PC-3 (cell line): ENCODE measurements around the gene SPHK2. TPM values are rescaled to one million over a fixed set of nuclear protein-coding genes. Genes with fewer than 3 reads are reported as not detected.

ENCODE experiments used
- ATAC-seq: fragments of 200-7000 bp; cut with Tn5 transposase; 2 replicates; pipeline ENCODE4 v1.9.1; 2020; ENCODE audit warnings: mild to moderate bottlenecking, moderate library complexity
- BruUV-seq: library from RNA; stranded (reverse); fragments of 400-500 nt; replicated peaks from 2 replicates; lab custom pipeline; 2021; lab: Mats Ljungman, UMichigan
- CTCF ChIA-PET: fragments of 300-600 bp; sonication (Branson Sonifier 250); formaldehyde crosslinking; loops from one replicate; lab custom pipeline; 2022; ENCODE audit warnings: antibody characterized with exemption; lab: Charles Lee
- POLR2A ChIA-PET: fragments of 300-600 bp; sonication (Branson Sonifier 250); formaldehyde crosslinking; loops from one replicate; lab custom pipeline; 2022; ENCODE audit warnings: antibody characterized with exemption; ENCODE audit not compliant: unreplicated experiment; lab: Charles Lee
- DNase-seq: peaks from one replicate; pipeline ENCODE4 v3.0.0-alpha.2; 2015
- H2AFZ ChIP-seq: fragments of 300-600 bp; sonication (generic); 2 replicates; pipeline ENCODE4 v1.6.0; 2016; ENCODE audit warnings: antibody characterized with exemption, low read length
- H3F3A ChIP-seq: fragments of 300-600 bp; sonication (generic); one replicate; pipeline ENCODE4 v1.6.0; 2017; ENCODE audit warnings: antibody characterized with exemption, low read length, control low read depth, mild to moderate bottlenecking; ENCODE audit not compliant: unreplicated experiment
- H3K27ac ChIP-seq: fragments of 300-600 bp; sonication (generic); 2 replicates; pipeline ENCODE4 v1.5.1; 2016; ENCODE audit warnings: mild to moderate bottlenecking, low read length
- H3K27me3 ChIP-seq: fragments of 300-600 bp; sonication (generic); 2 replicates; pipeline ENCODE4 v1.6.1; 2016; ENCODE audit warnings: low read length, mixed read lengths
- H3K36me3 ChIP-seq: fragments of 300-600 bp; sonication (generic); 2 replicates; pipeline ENCODE4 v1.6.1; 2016; ENCODE audit warnings: low read depth, mixed run types, low read length, mixed read lengths
- H3K4me1 ChIP-seq: fragments of 300-600 bp; sonication (generic); 2 replicates; pipeline ENCODE4 v1.5.1; 2016; ENCODE audit warnings: low read length; ENCODE audit not compliant: insufficient read depth
- H3K4me2 ChIP-seq: fragments of 300-600 bp; sonication (generic); 2 replicates; pipeline ENCODE4 v1.6.0; 2016; ENCODE audit warnings: low read length
- H3K4me3 ChIP-seq: fragments of 300-600 bp; sonication (generic); 2 replicates; pipeline ENCODE4 v1.5.1; 2016; ENCODE audit warnings: mild to moderate bottlenecking, low read length, mixed read lengths
- H3K79me2 ChIP-seq: fragments of 300-600 bp; sonication (generic); 2 replicates; pipeline ENCODE4 v1.6.1; 2017; ENCODE audit warnings: low read length, mixed read lengths
- H3K9ac ChIP-seq: fragments of 300-600 bp; sonication (generic); 2 replicates; pipeline ENCODE4 v1.6.0; 2016; ENCODE audit warnings: mild to moderate bottlenecking, low read length
- H3K9me2 ChIP-seq: fragments of 300-600 bp; sonication (generic); replicated peaks from 2 replicates; pipeline ENCODE4 v1.6.1; 2016; ENCODE audit warnings: mixed run types, low read length, mixed read lengths
- H3K9me3 ChIP-seq: fragments of 300-600 bp; sonication (generic); 2 replicates; pipeline ENCODE4 v1.6.1; 2016; ENCODE audit warnings: low read length, mixed read lengths
- H4K20me1 ChIP-seq: fragments of 300-600 bp; sonication (generic); 2 replicates; pipeline ENCODE4 v1.6.1; 2016; ENCODE audit warnings: low read length, mixed read lengths
- EZH2 ChIP-seq: fragments of 300-600 bp; sonication (generic); IDR thresholded peaks from one replicate; pipeline ENCODE4 v1.6.1; 2017; ENCODE audit warnings: antibody characterized with exemption, mild to moderate bottlenecking, low read length; ENCODE audit not compliant: unreplicated experiment
- EZH2phosphoT487 ChIP-seq: fragments of 300-600 bp; sonication (generic); IDR thresholded peaks from 2 replicates; pipeline ENCODE4 v1.6.1; 2018; ENCODE audit warnings: mild to moderate bottlenecking, antibody characterized with exemption, low read length, borderline replicate concordance
- intact Hi-C: fragments of 100-400 bp; cut with micrococcal nuclease; formaldehyde crosslinking; loops from 2 replicates; pipeline ENCODE4 v1.9.0; 2023
- total RNA-seq: library from RNA; depleted of rRNA; stranded (reverse); fragments of >200 nt; gene quantifications from 2 replicates; pipeline ENCODE4 v1.2.3, GENCODE V29; 2014
- TF ChIP-seq, protein P1 (sequence below): fragments of 300-600 bp; sonication (generic); conservative IDR thresholded peaks from 2 replicates; pipeline ENCODE4 v1.5.1; 2017; ENCODE audit warnings: antibody characterized with exemption, low read depth, mild to moderate bottlenecking, low read length

The SPHK2 gene
- total RNA-seq, 1 experiment from 2014 or later: 8.5 TPM

DNA sequence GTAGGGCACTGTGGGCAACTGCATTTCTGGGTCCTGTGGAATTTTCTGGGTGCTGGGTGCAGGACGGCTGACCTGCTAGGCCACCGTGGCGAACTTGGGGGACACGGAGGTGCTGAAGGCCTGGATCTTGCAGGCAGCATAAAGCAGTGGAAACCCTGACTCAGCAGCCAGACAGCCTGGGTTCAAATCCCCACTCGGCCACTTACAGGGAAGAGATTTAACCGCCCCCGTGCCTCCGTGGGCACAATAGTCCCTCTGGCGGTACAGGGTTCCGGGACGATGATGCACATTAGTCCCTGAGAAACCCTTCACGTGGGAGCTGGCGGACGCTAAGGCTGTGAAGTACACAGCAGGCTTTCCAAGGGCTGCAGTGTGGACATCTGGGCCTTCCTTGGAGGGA lies 7.4 kb upstream of the SPHK2 start:
- Histone ChIP-seq H3K4me2 (no peak overlapping the region), H3K36me3 (peaks cover 18% of the 10 kb centered on the region), H3K9ac (no peak overlapping the region), H3K9me2 (no peaks in the 10 kb centered on the region), H3K79me2 (peaks cover 13% of the 10 kb centered on the region), H4K20me1 (peaks cover 15% of the 10 kb centered on the region), H3K27ac (no peak overlapping the region), H3K27me3 (no peaks in the 10 kb centered on the region), H3K4me1 (peaks cover 12% of the 10 kb centered on the region; the same call in 1 of the 2 replicates), H3K4me3 (no peak overlapping the region), H3F3A (no peaks in the 10 kb centered on the region), H2AFZ (no peak overlapping the region), H3K9me3 (no peaks in the 10 kb centered on the region)
- no TSS peak for BruUV-seq
- no peak for ATAC-seq
- TF ChIP-seq EZH2phosphoT487 (no peak), EZH2 (no peak)
- TF ChIP-seq, protein P1, sequence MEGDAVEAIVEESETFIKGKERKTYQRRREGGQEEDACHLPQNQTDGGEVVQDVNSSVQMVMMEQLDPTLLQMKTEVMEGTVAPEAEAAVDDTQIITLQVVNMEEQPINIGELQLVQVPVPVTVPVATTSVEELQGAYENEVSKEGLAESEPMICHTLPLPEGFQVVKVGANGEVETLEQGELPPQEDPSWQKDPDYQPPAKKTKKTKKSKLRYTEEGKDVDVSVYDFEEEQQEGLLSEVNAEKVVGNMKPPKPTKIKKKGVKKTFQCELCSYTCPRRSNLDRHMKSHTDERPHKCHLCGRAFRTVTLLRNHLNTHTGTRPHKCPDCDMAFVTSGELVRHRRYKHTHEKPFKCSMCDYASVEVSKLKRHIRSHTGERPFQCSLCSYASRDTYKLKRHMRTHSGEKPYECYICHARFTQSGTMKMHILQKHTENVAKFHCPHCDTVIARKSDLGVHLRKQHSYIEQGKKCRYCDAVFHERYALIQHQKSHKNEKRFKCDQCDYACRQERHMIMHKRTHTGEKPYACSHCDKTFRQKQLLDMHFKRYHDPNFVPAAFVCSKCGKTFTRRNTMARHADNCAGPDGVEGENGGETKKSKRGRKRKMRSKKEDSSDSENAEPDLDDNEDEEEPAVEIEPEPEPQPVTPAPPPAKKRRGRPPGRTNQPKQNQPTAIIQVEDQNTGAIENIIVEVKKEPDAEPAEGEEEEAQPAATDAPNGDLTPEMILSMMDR: no peak
- DNase-seq: no peak
- POLR2A ChIA-PET: no interaction called here
- CTCF ChIA-PET: no interaction called here
- intact Hi-C loops: no loop called here

- POLR2A ChIA-PET: interaction anchor here (1.2 kb wide), 1 partner anchor 15 kb away, joined by 3 read pairs; no protein-coding TSS in a partner anchor
- Histone ChIP-seq H3K4me1 (peaks cover 21% of the 10 kb centered on the region), H3K27me3 (no peaks in the 10 kb centered on the region), H3K36me3 (peaks cover 31% of the 10 kb centered on the region), H3F3A (no peaks in the 10 kb centered on the region), H4K20me1 (peaks cover 28% of the 10 kb centered on the region), H3K9me3 (no peaks in the 10 kb centered on the region), H3K4me3 (no peak overlapping the region), H3K9me2 (no peaks in the 10 kb centered on the region), H3K27ac (no peak overlapping the region), H3K4me2 (no peak overlapping the region), H3K9ac (no peak overlapping the region), H3K79me2 (peaks cover 27% of the 10 kb centered on the region), H2AFZ (no peak overlapping the region)
- no peak for TF ChIP-seq EZH2phosphoT487
- TF ChIP-seq EZH2: no peak
- TF ChIP-seq, protein P1: no peak
- intact Hi-C loops: no loop called here
- DNase-seq: no peak
- CTCF ChIA-PET: no interaction called here
- ATAC-seq: no peak
- BruUV-seq: no TSS peak
These were observed 6.1 kb upstream of the SPHK2 start for GRCh38 chr19:48613024-48613851.

GRCh38 chr19:48613852-48614435 lies 5.4 kb upstream of the SPHK2 start:
- intact Hi-C loops: no loop called here
- H3F3A ChIP-seq: no peaks in the 10 kb centered on the region
- TF ChIP-seq EZH2phosphoT487 (no peak), EZH2 (no peak)
- TF ChIP-seq, protein P1: no peak
- H4K20me1 ChIP-seq: peaks cover 32% of the 10 kb centered on the region
- no peaks in the 10 kb centered on the region for H3K9me3 ChIP-seq
- H3K4me3 ChIP-seq: no peak overlapping the region
- H3K9ac ChIP-seq: no peak overlapping the region
- ChIA-PET CTCF (no interaction called here), POLR2A (no interaction called here)
- no peaks in the 10 kb centered on the region for H3K9me2 ChIP-seq
- H3K4me1 ChIP-seq: peaks cover 21% of the 10 kb centered on the region
- peaks cover 34% of the 10 kb centered on the region for H3K79me2 ChIP-seq
- DNase-seq (no peak), ATAC-seq (no peak; the same call in 1 of the 2 replicates)
- H2AFZ ChIP-seq: no peak overlapping the region
- peaks cover 35% of the 10 kb centered on the region for H3K36me3 ChIP-seq
- no TSS peak for BruUV-seq
- H3K27ac ChIP-seq: no peak overlapping the region
- H3K4me2 ChIP-seq: no peak overlapping the region
- no peaks in the 10 kb centered on the region for H3K27me3 ChIP-seq
